Measurements from ENCODE around the gene MFF. TPM values are rescaled to one million over a fixed set of nuclear protein-coding genes. Genes with fewer than 3 reads are reported as not detected.

Gene MFF
- total and polyA plus RNA-seq, 2 donors (not counting 3 experiments of a cell fraction or from before 2014, with no cell fraction given): 36.3 to 65.1 TPM

DNA sequence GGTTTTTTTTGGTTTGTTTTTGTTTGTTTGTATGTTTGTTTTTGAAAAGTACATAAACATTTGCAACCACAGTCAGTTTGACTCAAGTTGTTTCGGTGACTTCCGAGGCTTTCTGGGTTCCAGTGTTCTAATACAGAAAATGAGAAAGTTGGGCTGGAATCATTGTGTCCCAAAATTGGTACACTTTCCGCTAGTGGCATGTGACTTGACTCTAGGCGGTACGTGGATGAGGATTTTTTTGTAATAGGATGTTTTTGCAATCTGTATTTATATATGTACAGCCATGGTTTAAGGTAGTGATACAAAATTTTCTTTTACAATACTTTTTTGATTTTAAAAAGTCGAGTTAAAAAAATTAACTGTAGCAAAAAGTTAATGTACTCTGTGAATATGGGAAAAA lies 1.7 kb downstream of the MFF start:
- intact Hi-C loops (cut with micrococcal nuclease): loop anchor here (5.0 kb wide), 2 partner anchors 441 to 536 kb away; no protein-coding TSS in a partner anchor
- FAIRE-seq (no peak), DNase-seq (ENCODE audit: low read depth, low spot score) (no peak)
- H3K36me3 ChIP-seq (ENCODE audit: control insufficient read depth in 2 of 2, extremely low read depth in 1 of 2, insufficient read depth in 2 of 2, low read length in 2 of 2): peaks cover 0 to 1% of the 10 kb centered on the region in 2 experiments
- H3K4me3 ChIP-seq (replicated peaks in 1 of 3; ENCODE audit: insufficient read depth in 1 of 3, low read depth in 1 of 3, low read length in 3 of 3): no peak overlapping the region
- POLR2A ChIA-PET: no interaction called here
- H4K20me1 ChIP-seq (replicated peaks; ENCODE audit: control insufficient read depth, extremely low read depth, insufficient read depth, low read length): no peaks in the 10 kb centered on the region
- BruUV-seq (replicated peaks): no TSS peak
- CTCF ChIA-PET: interaction anchor here (2.9 kb wide), 1 partner anchor 10 kb away, joined by 10 read pairs; no protein-coding TSS in a partner anchor
- no peak for TF ChIP-seq POLR2A (IDR thresholded peaks at IDR 0.05; ENCODE audit: low read depth, low read length)
- TF ChIP-seq EZH2 (IDR thresholded peaks at IDR 0.05; ENCODE audit: borderline replicate concordance, low read depth, low read length, severe bottlenecking): no peak
- TF ChIP-seq FOS (IDR thresholded peaks at IDR 0.05; ENCODE audit: borderline replicate concordance, insufficient read depth, low read length): no peak
- TF ChIP-seq, protein P1, sequence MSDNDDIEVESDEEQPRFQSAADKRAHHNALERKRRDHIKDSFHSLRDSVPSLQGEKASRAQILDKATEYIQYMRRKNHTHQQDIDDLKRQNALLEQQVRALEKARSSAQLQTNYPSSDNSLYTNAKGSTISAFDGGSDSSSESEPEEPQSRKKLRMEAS (IDR thresholded peaks at IDR 0.05; ENCODE audit: insufficient read depth, insufficient read length): no peak
- TF ChIP-seq POLR2AphosphoS5 (IDR thresholded peaks at IDR 0.05; ENCODE audit: insufficient read depth, low read depth, low read length): no peak
- TF ChIP-seq GATA2 (IDR thresholded peaks at IDR 0.05; ENCODE audit: insufficient read depth, insufficient read length, low read depth, low read length): no peak
- TF ChIP-seq, protein P2, sequence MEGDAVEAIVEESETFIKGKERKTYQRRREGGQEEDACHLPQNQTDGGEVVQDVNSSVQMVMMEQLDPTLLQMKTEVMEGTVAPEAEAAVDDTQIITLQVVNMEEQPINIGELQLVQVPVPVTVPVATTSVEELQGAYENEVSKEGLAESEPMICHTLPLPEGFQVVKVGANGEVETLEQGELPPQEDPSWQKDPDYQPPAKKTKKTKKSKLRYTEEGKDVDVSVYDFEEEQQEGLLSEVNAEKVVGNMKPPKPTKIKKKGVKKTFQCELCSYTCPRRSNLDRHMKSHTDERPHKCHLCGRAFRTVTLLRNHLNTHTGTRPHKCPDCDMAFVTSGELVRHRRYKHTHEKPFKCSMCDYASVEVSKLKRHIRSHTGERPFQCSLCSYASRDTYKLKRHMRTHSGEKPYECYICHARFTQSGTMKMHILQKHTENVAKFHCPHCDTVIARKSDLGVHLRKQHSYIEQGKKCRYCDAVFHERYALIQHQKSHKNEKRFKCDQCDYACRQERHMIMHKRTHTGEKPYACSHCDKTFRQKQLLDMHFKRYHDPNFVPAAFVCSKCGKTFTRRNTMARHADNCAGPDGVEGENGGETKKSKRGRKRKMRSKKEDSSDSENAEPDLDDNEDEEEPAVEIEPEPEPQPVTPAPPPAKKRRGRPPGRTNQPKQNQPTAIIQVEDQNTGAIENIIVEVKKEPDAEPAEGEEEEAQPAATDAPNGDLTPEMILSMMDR (IDR thresholded peaks at IDR 0.05; ENCODE audit: extremely low read depth in 1 of 2, insufficient read depth in 1 of 2, low read depth in 1 of 2, low read length in 2 of 2): no peak
- no peak for TF ChIP-seq JUN (IDR thresholded peaks at IDR 0.05; ENCODE audit: borderline replicate concordance, insufficient read depth, insufficient read length, low read depth)
- no peak for TF ChIP-seq MYC (IDR thresholded peaks at IDR 0.05; ENCODE audit: low read depth, low read length)
- no peaks in the 10 kb centered on the region for H3K27me3 ChIP-seq (ENCODE audit: control insufficient read depth in 2 of 2, insufficient read depth in 2 of 2, low read length in 2 of 2)
- H3K4me2 ChIP-seq (ENCODE audit: insufficient read depth, low read length): peak overlapping the region; percentile 84
- H3K9me3 ChIP-seq (replicated peaks; ENCODE audit: control insufficient read depth, insufficient read depth, low read length): no peaks in the 10 kb centered on the region
- H3K9me1 ChIP-seq (replicated peaks; ENCODE audit: control insufficient read depth, extremely low read depth, insufficient read depth, low read length): no peaks in the 10 kb centered on the region
- H3K4me1 ChIP-seq (ENCODE audit: control insufficient read depth, extremely low read depth, insufficient read depth, low read length): peaks cover 12% of the 10 kb centered on the region
- H3K9ac ChIP-seq (replicated peaks; ENCODE audit: extremely low read depth, insufficient read depth, low read length): no peak overlapping the region
- H3K79me2 ChIP-seq (ENCODE audit: control insufficient read depth, insufficient read depth, low read length): peaks cover 36% of the 10 kb centered on the region
- dilution Hi-C loops (cut with MboI; ENCODE audit: extremely low pct_ligation_motif_present, low sequenced_read_pairs): no loop called here
- H3K27ac ChIP-seq (ENCODE audit: insufficient read depth, low read depth, low read length): no peak overlapping the region
- no peak overlapping the region for H2AFZ ChIP-seq (ENCODE audit: low read depth, low read length)

All from endothelial cell of umbilical vein (primary cell).